KMS-11 (cell line): ENCODE results near the gene NKX2-3.

Experiments
- H2AFZ ChIP-seq: fragments of 200-600 bp; sonication (generic); 2 replicates; pipeline ENCODE4 v1.6.1; 2016; ENCODE audit warnings: antibody characterized with exemption, mixed run types, low read depth
- H3K27ac ChIP-seq: fragments of 200-600 bp; sonication (generic); 2 replicates; pipeline ENCODE4 v1.6.1; 2016; ENCODE audit warnings: mild to moderate bottlenecking, mixed run types
- H3K27me3 ChIP-seq: fragments of 200-600 bp; sonication (generic); 2 replicates; pipeline ENCODE4 v1.6.1; 2017; ENCODE audit warnings: mild to moderate bottlenecking, low read depth, mixed run types, moderate library complexity; ENCODE audit not compliant: insufficient read depth
- H3K36me3 ChIP-seq: fragments of 200-600 bp; sonication (generic); 2 replicates; pipeline ENCODE4 v1.6.1; 2017; ENCODE audit warnings: mild to moderate bottlenecking, mixed run types; ENCODE audit not compliant: insufficient read depth
- H3K4me1 ChIP-seq: fragments of 200-600 bp; sonication (generic); 2 replicates; pipeline ENCODE4 v1.6.1; 2016; ENCODE audit warnings: mild to moderate bottlenecking, low read depth, mixed run types; ENCODE audit not compliant: poor library complexity, severe bottlenecking
- H3K4me2 ChIP-seq: fragments of 200-600 bp; sonication (generic); 2 replicates; pipeline ENCODE4 v1.7.0; 2016; ENCODE audit warnings: mild to moderate bottlenecking, mixed run types
- H3K4me3 ChIP-seq: fragments of 200-600 bp; sonication (generic); IDR thresholded peaks from 2 replicates; pipeline ENCODE4 v1.6.1; 2017; ENCODE audit warnings: low read depth, low read length, mixed read lengths; ENCODE audit not compliant: insufficient read depth
- H3K79me2 ChIP-seq: fragments of 200-600 bp; sonication (generic); 2 replicates; pipeline ENCODE4 v1.6.1; 2016; ENCODE audit warnings: low read depth, mixed run types; ENCODE audit not compliant: insufficient read depth
- H3K9ac ChIP-seq: fragments of 200-600 bp; sonication (generic); 2 replicates; pipeline ENCODE4 v1.6.1; 2016; ENCODE audit warnings: mild to moderate bottlenecking, mixed run types
- H4K20me1 ChIP-seq: fragments of 200-600 bp; sonication (generic); 2 replicates; pipeline ENCODE4 v1.6.1; 2016; ENCODE audit warnings: mild to moderate bottlenecking, mixed run types; ENCODE audit not compliant: insufficient read depth
- TF ChIP-seq, protein P1 (sequence below): fragments of 200-600 bp; sonication (generic); conservative IDR thresholded peaks from 2 replicates; pipeline ENCODE4 v1.6.1; 2017; ENCODE audit warnings: low read depth, mild to moderate bottlenecking, antibody characterized with exemption, low read length, moderate library complexity, mixed read lengths

The NKX2-3 gene

DNA sequence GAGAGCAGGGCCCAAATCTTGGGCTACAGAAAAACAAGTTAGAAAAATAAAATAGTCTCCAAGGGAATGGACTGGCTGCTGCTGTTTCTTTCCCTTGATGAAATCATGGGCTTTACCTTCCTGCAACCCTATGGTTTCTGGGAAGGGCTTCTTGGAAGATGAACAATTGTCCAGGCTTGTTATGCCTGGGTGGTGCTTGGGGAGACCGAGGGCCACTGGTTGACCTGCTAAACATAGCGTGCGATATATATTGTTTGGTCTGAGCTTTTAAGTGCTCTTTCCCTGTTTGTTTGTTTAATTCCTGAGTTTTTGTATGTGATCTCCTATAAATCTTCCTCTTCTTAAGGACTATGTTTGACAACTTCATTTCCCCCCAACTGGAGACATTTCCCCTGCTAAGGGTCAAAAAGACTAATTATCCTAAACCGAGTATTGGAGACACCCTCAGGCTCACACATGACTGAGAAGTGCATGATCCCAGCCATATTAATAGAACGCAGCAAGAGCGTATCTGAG lies 49.6 kb downstream of the NKX2-3 start:
- Histone ChIP-seq H3K27me3 (no peaks in the 10 kb centered on the region), H3K4me2 (no peak overlapping the region), H2AFZ (no peak overlapping the region), H3K4me3 (no peak overlapping the region), H3K4me1 (no peaks in the 10 kb centered on the region), H3K79me2 (no peaks in the 10 kb centered on the region), H3K9ac (no peak overlapping the region), H3K27ac (no peak overlapping the region), H4K20me1 (no peaks in the 10 kb centered on the region), H3K36me3 (no peaks in the 10 kb centered on the region)
- TF ChIP-seq, protein P1, sequence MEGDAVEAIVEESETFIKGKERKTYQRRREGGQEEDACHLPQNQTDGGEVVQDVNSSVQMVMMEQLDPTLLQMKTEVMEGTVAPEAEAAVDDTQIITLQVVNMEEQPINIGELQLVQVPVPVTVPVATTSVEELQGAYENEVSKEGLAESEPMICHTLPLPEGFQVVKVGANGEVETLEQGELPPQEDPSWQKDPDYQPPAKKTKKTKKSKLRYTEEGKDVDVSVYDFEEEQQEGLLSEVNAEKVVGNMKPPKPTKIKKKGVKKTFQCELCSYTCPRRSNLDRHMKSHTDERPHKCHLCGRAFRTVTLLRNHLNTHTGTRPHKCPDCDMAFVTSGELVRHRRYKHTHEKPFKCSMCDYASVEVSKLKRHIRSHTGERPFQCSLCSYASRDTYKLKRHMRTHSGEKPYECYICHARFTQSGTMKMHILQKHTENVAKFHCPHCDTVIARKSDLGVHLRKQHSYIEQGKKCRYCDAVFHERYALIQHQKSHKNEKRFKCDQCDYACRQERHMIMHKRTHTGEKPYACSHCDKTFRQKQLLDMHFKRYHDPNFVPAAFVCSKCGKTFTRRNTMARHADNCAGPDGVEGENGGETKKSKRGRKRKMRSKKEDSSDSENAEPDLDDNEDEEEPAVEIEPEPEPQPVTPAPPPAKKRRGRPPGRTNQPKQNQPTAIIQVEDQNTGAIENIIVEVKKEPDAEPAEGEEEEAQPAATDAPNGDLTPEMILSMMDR, result no peak

DNA sequence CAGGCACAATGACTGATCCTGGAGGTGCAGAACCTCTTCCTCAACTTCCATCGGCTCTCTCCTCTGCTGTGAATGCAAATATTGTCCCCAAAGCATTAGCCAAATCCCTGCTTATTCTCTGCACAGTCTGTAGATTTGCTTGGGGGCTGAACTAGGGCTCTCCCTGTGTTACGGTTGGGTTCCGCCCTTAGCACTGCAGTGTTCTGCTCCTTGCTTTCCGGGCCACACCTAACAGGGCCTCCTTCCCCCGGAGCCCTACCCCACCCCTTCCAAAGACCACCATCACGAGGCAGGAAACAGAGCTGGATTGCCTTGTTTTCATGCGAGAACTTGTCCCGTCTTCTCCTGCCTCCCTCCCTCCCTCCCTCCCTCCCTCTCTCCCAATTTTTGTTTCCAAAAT lies 50.9 kb downstream of the NKX2-3 start:
- Histone ChIP-seq H4K20me1 (no peaks in the 10 kb centered on the region), H3K27ac (no peak overlapping the region), H3K79me2 (no peaks in the 10 kb centered on the region), H3K27me3 (no peaks in the 10 kb centered on the region), H3K9ac (no peak overlapping the region), H3K36me3 (no peaks in the 10 kb centered on the region), H2AFZ (no peak overlapping the region), H3K4me3 (no peak overlapping the region), H3K4me2 (no peak overlapping the region), H3K4me1 (no peaks in the 10 kb centered on the region)
- TF ChIP-seq, protein P1, result no peak
